A673 (cell line): ENCODE data around the gene DIP2C. TPM values are rescaled to one million over a fixed set of nuclear protein-coding genes. Genes with fewer than 3 reads are reported as not detected.

ENCODE experiments used
- BruUV-seq: library from RNA; stranded (reverse); fragments of 400-500 nt; replicated peaks from 2 replicates; lab custom pipeline; 2021; lab: Mats Ljungman, UMichigan
- CTCF ChIA-PET: fragments of 300-600 bp; sonication (Branson Sonifier 250); formaldehyde crosslinking; loops from one replicate; lab custom pipeline; 2022; ENCODE audit warnings: antibody characterized with exemption; lab: Charles Lee
- POLR2A ChIA-PET: fragments of 300-600 bp; sonication (Branson Sonifier 250); formaldehyde crosslinking; loops from one replicate; lab custom pipeline; 2022; ENCODE audit warnings: antibody characterized with exemption; ENCODE audit not compliant: low non-redundant PET; lab: Charles Lee
- DNase-seq: peaks from one replicate; pipeline ENCODE4 v3.0.0-alpha.2; 2015; ENCODE audit warnings: low spot score
- H3K27ac ChIP-seq: fragments of 200-600 bp; sonication (generic); 2 replicates; pipeline ENCODE4 v1.5.1; 2016; ENCODE audit warnings: mixed run types, low read depth, mild to moderate bottlenecking, mixed read lengths, antibody characterized with exemption, low read length; ENCODE audit not compliant: poor library complexity, severe bottlenecking
- H3K27me3 ChIP-seq: fragments of 200-600 bp; sonication (generic); replicated peaks from 2 replicates; pipeline ENCODE4 v1.6.1; 2017; ENCODE audit warnings: mixed run types, low read depth, mild to moderate bottlenecking, mixed read lengths, antibody characterized with exemption, low read length; ENCODE audit not compliant: insufficient read depth, poor library complexity
- H3K36me3 ChIP-seq: fragments of 200-600 bp; sonication (generic); 2 replicates; pipeline ENCODE4 v1.6.1; 2016; ENCODE audit warnings: mixed run types, mild to moderate bottlenecking, mixed read lengths, antibody characterized with exemption, low read length; ENCODE audit not compliant: insufficient read depth, poor library complexity, severe bottlenecking
- H3K4me1 ChIP-seq: fragments of 200-600 bp; sonication (generic); 2 replicates; pipeline ENCODE4 v1.6.1; 2017; ENCODE audit warnings: mixed run types, mild to moderate bottlenecking, mixed read lengths, antibody characterized with exemption, low read length; ENCODE audit not compliant: insufficient read depth, poor library complexity, severe bottlenecking
- H3K4me3 ChIP-seq: fragments of 200-600 bp; sonication (generic); 2 replicates; pipeline ENCODE4 v1.5.1; 2016; ENCODE audit warnings: low read depth, mixed run types, mild to moderate bottlenecking, mixed read lengths, low read length; ENCODE audit not compliant: poor library complexity, severe bottlenecking
- H3K9me3 ChIP-seq: fragments of 200-600 bp; sonication (generic); 2 replicates; pipeline ENCODE4 v1.6.1; 2016; ENCODE audit warnings: mixed run types, low read depth, mild to moderate bottlenecking, mixed read lengths, antibody characterized with exemption, low read length; ENCODE audit not compliant: poor library complexity, severe bottlenecking
- EZH2 ChIP-seq: fragments of 200-600 bp; sonication (generic); IDR thresholded peaks from 2 replicates; pipeline ENCODE4 v1.6.1; 2017; ENCODE audit warnings: borderline replicate concordance, low read depth, mild to moderate bottlenecking, mixed read lengths, antibody characterized with exemption, low read length; ENCODE audit not compliant: poor library complexity, severe bottlenecking
- intact Hi-C: fragments of 100-400 bp; cut with micrococcal nuclease; formaldehyde crosslinking; loops from one replicate; pipeline ENCODE4 v1.10.0; 2022; ENCODE audit not compliant: unreplicated experiment
- total RNA-seq: library from RNA; stranded (reverse); gene quantifications from 2 replicates; pipeline ENCODE4 v1.2.3, GENCODE V29; 2021
- TF ChIP-seq, protein P1 (sequence below): fragments of 300-800, 200-600 bp; sonication (generic); conservative IDR thresholded peaks from 2 replicates; pipeline ENCODE4 v1.5.1; 2017; ENCODE audit warnings: low read depth, mild to moderate bottlenecking, antibody characterized with exemption, low read length, moderate library complexity, mixed read lengths

DIP2C gene
- total RNA-seq, 1 experiment from 2014 or later: 13.2 TPM

- ChIA-PET CTCF (no interaction called here), POLR2A (no interaction called here)
- Histone ChIP-seq H3K27me3 (no peaks in the 10 kb centered on the region), H3K4me1 (peaks cover 5% of the 10 kb centered on the region), H3K36me3 (no peaks in the 10 kb centered on the region), H3K27ac (no peak overlapping the region), H3K9me3 (no peaks in the 10 kb centered on the region), H3K4me3 (no peak overlapping the region)
- DNase-seq: no peak
- intact Hi-C loops: no loop called here
- no TSS peak for BruUV-seq
- no peak for TF ChIP-seq EZH2
- TF ChIP-seq, protein P1, sequence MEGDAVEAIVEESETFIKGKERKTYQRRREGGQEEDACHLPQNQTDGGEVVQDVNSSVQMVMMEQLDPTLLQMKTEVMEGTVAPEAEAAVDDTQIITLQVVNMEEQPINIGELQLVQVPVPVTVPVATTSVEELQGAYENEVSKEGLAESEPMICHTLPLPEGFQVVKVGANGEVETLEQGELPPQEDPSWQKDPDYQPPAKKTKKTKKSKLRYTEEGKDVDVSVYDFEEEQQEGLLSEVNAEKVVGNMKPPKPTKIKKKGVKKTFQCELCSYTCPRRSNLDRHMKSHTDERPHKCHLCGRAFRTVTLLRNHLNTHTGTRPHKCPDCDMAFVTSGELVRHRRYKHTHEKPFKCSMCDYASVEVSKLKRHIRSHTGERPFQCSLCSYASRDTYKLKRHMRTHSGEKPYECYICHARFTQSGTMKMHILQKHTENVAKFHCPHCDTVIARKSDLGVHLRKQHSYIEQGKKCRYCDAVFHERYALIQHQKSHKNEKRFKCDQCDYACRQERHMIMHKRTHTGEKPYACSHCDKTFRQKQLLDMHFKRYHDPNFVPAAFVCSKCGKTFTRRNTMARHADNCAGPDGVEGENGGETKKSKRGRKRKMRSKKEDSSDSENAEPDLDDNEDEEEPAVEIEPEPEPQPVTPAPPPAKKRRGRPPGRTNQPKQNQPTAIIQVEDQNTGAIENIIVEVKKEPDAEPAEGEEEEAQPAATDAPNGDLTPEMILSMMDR: no peak
These were observed 88.4 kb downstream of the DIP2C start for GRCh38 chr10:600876-601659.

DNA sequence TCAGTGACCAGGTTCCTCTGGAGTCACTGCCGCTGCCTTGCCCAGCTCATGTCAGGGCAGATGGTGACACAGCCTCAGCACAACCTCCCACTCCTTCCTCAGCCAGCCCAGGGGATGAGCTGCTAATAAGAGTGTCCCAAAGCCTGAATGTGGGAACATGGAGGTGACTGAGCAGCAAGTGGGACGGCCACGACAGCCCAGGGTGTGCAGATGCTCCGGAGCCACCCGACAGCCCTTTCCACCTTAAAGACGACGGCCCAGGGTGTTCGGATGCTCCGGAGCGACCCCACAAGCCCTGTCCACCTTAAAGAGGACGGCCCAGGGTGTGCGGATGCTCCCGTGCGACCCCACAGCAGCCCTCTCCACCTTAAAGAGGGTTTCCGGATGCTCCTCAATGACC is 89.2 kb downstream of the DIP2C start:
- ChIA-PET CTCF (no interaction called here), POLR2A (no interaction called here)
- Histone ChIP-seq H3K9me3 (no peaks in the 10 kb centered on the region), H3K27ac (no peak overlapping the region), H3K4me3 (no peak overlapping the region), H3K4me1 (peaks cover 5% of the 10 kb centered on the region), H3K27me3 (no peaks in the 10 kb centered on the region), H3K36me3 (no peaks in the 10 kb centered on the region)
- intact Hi-C loops: no loop called here
- BruUV-seq: no TSS peak
- no peak for DNase-seq
- TF ChIP-seq, protein P1: no peak
- no peak for TF ChIP-seq EZH2

DNA sequence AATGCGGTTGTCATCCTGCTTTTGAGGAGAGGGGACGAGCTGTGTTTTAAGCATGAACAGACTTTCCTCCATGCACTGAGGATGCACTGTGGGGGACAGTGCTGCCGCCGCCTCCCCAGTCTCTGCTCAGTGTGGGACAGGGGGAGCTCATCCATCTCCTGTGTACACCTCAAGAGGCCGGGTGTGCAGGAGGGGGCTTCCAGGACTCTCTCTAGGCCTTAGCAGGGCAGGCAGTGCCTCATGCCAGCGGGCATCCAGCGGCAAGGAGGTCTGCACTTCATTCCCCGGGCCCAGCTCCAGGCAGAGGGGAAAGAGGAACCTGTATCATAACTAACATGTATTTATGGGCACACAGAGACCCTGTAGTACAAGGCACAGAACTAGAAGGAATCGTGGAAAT is 89.7 kb downstream of the DIP2C start:
- CTCF ChIA-PET: no interaction called here
- no peak overlapping the region for H3K27ac ChIP-seq
- intact Hi-C loops: no loop called here

More for the DNA sequence above, 89.7 kb downstream of the DIP2C start:
- no peak overlapping the region for H3K4me3 ChIP-seq
- DNase-seq: no peak
- no peak for TF ChIP-seq EZH2
- TF ChIP-seq, protein P1: no peak
- no TSS peak for BruUV-seq
- no peaks in the 10 kb centered on the region for H3K36me3 ChIP-seq
- H3K27me3 ChIP-seq: no peaks in the 10 kb centered on the region
- POLR2A ChIA-PET: interaction anchor here (0.6 kb wide), 1 partner anchor 87 kb away, joined by 4 read pairs; no protein-coding TSS in a partner anchor
- H3K9me3 ChIP-seq: no peaks in the 10 kb centered on the region
- peaks cover 5% of the 10 kb centered on the region for H3K4me1 ChIP-seq
